H9 (cell line): ENCODE data around the gene KRT36. TPM values are rescaled to one million over a fixed set of nuclear protein-coding genes. Genes with fewer than 3 reads are reported as not detected.

Source experiments
- DNase-seq: peaks from one replicate; pipeline ENCODE4 v3.0.0-alpha.2; 2017
- H2AFZ ChIP-seq: one replicate; pipeline ENCODE4 v1.6.1; 2013; ENCODE audit warnings: mild to moderate bottlenecking, low read length, control low read depth, moderate library complexity
- H2AK5ac ChIP-seq: 2 replicates; pipeline ENCODE4 v1.6.1; 2013; ENCODE audit warnings: low read length, control low read depth, mixed read lengths; ENCODE audit not compliant: insufficient read length
- H2BK120ac ChIP-seq: one replicate; pipeline ENCODE4 v1.6.1; 2013; ENCODE audit warnings: low read depth, mild to moderate bottlenecking, low read length, control low read depth, inconsistent platforms; ENCODE audit not compliant: poor library complexity, severe bottlenecking
- H2BK12ac ChIP-seq: 2 replicates; pipeline ENCODE4 v1.6.1; 2013; ENCODE audit warnings: low read length, control low read depth, mixed read lengths, low read depth; ENCODE audit not compliant: insufficient read length
- H2BK15ac ChIP-seq: 2 replicates; pipeline ENCODE4 v1.6.1; 2013; ENCODE audit warnings: low read depth, low read length, control low read depth
- H2BK20ac ChIP-seq: one replicate; pipeline ENCODE4 v1.6.1; 2013; ENCODE audit warnings: low read depth, mild to moderate bottlenecking, low read length, control low read depth, inconsistent platforms; ENCODE audit not compliant: poor library complexity, severe bottlenecking
- H2BK5ac ChIP-seq: 2 replicates; pipeline ENCODE4 v1.6.1; 2013; ENCODE audit warnings: low read length, control low read depth, mixed read lengths; ENCODE audit not compliant: insufficient read length
- H3K14ac ChIP-seq: 2 replicates; pipeline ENCODE4 v1.6.1; 2013; ENCODE audit warnings: low read length, control low read depth; ENCODE audit not compliant: insufficient read depth
- H3K18ac ChIP-seq: 2 replicates; pipeline ENCODE4 v1.6.1; 2013; ENCODE audit warnings: low read depth, mild to moderate bottlenecking, mixed read lengths, low read length, control low read depth; ENCODE audit not compliant: insufficient read length
- H3K23ac ChIP-seq: 2 replicates; pipeline ENCODE4 v1.6.1; 2013; ENCODE audit warnings: low read length, control low read depth, mixed read lengths, low read depth; ENCODE audit not compliant: insufficient read length
- H3K23me2 ChIP-seq: 2 replicates; pipeline ENCODE4 v1.6.1; 2013; ENCODE audit warnings: low read depth, mild to moderate bottlenecking, mixed read lengths, low read length, control low read depth; ENCODE audit not compliant: insufficient read length, poor library complexity, severe bottlenecking
- H3K27ac ChIP-seq: 2 replicates; pipeline ENCODE4 v1.5.1; 2013; ENCODE audit warnings: low read length, control low read depth, mixed read lengths, low read depth; ENCODE audit not compliant: insufficient read length
- H3K27me3 ChIP-seq: 2 replicates; pipeline ENCODE4 v1.6.1; 2013; ENCODE audit warnings: low read length, control low read depth, inconsistent platforms; ENCODE audit not compliant: insufficient read depth
- H3K4ac ChIP-seq: 2 replicates; pipeline ENCODE4 v1.6.1; 2013; ENCODE audit warnings: low read depth, mild to moderate bottlenecking, control low read depth, inconsistent platforms, low read length, moderate library complexity
- H3K4me1 ChIP-seq: 2 replicates; pipeline ENCODE4 v1.6.1; 2013; ENCODE audit warnings: low read length, control low read depth, inconsistent platforms; ENCODE audit not compliant: insufficient read depth
- H3K4me2 ChIP-seq: 2 replicates; pipeline ENCODE4 v1.6.1; 2013; ENCODE audit warnings: low read length, control low read depth, mixed read lengths; ENCODE audit not compliant: insufficient read length, insufficient read depth
- H3K56ac ChIP-seq: 2 replicates; pipeline ENCODE4 v1.6.1; 2013; ENCODE audit warnings: low read depth, mild to moderate bottlenecking, mixed read lengths, low read length, control low read depth; ENCODE audit not compliant: insufficient read length
- H3K79me1 ChIP-seq: 2 replicates; pipeline ENCODE4 v1.6.1; 2013; ENCODE audit warnings: low read depth, mild to moderate bottlenecking, moderate library complexity, low read length, control low read depth, inconsistent platforms; ENCODE audit not compliant: insufficient read depth, poor library complexity, severe bottlenecking
- H3K79me2 ChIP-seq: 2 replicates; pipeline ENCODE4 v1.6.1; 2013; ENCODE audit warnings: low read length, control low read depth, inconsistent platforms; ENCODE audit not compliant: insufficient read depth
- H3K9ac ChIP-seq: 2 replicates; pipeline ENCODE4 v1.6.1; 2013; ENCODE audit warnings: low read length, control low read depth, mixed read lengths; ENCODE audit not compliant: insufficient read length; ENCODE audit errors: extremely low read depth
- H3K9me3 ChIP-seq: one replicate; pipeline ENCODE4 v1.6.1; 2013; ENCODE audit warnings: low read depth, low read length, inconsistent platforms; ENCODE audit not compliant: control insufficient read depth
- H3T11ph ChIP-seq: one replicate; pipeline ENCODE4 v1.6.1; 2013; ENCODE audit warnings: mild to moderate bottlenecking, low read length, control low read depth, inconsistent platforms
- H4K20me1 ChIP-seq: one replicate; pipeline ENCODE4 v1.6.1; 2013; ENCODE audit not compliant: control insufficient read depth, insufficient read length, insufficient read depth
- H4K5ac ChIP-seq: 2 replicates; pipeline ENCODE4 v1.6.1; 2013; ENCODE audit warnings: low read depth, mild to moderate bottlenecking, mixed read lengths, low read length, control low read depth; ENCODE audit not compliant: insufficient read length
- H4K8ac ChIP-seq: replicated peaks from 2 replicates; pipeline ENCODE4 v1.6.1; 2013; ENCODE audit warnings: low read length, control low read depth, mixed read lengths, low read depth; ENCODE audit not compliant: insufficient read length
- H4K91ac ChIP-seq: 2 replicates; pipeline ENCODE4 v1.6.1; 2013; ENCODE audit warnings: low read depth, mild to moderate bottlenecking, moderate library complexity, mixed read lengths, low read length, control low read depth; ENCODE audit not compliant: insufficient read length
- H3K27ac Mint-ChIP-seq, 3 experiments: 2 replicates in 2 of 3; 3 replicates in 1 of 3; pipeline ENCODE4 v1.8.0; 2020 to 2021; ENCODE audit warnings: mixed read lengths in 3 of 3, mild to moderate bottlenecking in 1 of 3, moderate library complexity in 1 of 3
- H3K27me3 Mint-ChIP-seq: 2 replicates; pipeline ENCODE4 v1.8.0; 2021; ENCODE audit warnings: low read depth, mild to moderate bottlenecking, moderate library complexity, mixed read lengths
- H3K36me3 Mint-ChIP-seq, 3 experiments: 2 replicates in 2 of 3; 3 replicates in 1 of 3; pipeline ENCODE4 v1.8.0; 2020 to 2021; ENCODE audit warnings: low read depth in 3 of 3, mixed read lengths in 3 of 3; ENCODE audit not compliant: insufficient read depth in 1 of 3
- H3K4me1 Mint-ChIP-seq, 2 experiments: 2 replicates each; pipeline ENCODE4 v1.8.0; 2020; ENCODE audit warnings: mixed read lengths in 2 of 2
- H3K4me3 Mint-ChIP-seq, 2 experiments: 2 replicates in 1 of 2; 3 replicates in 1 of 2; pipeline ENCODE4 v1.8.0; 2020 to 2021; ENCODE audit warnings: mild to moderate bottlenecking in 2 of 2, mixed read lengths in 2 of 2, moderate library complexity in 1 of 2
- H3K9me3 Mint-ChIP-seq, 2 experiments: 2 replicates in 1 of 2; 3 replicates in 1 of 2; pipeline ENCODE4 v1.8.0; 2020; ENCODE audit warnings: mild to moderate bottlenecking in 2 of 2, mixed read lengths in 2 of 2, moderate library complexity in 1 of 2
- WGBS: extraction: QIAGEN DNeasy Blood & Tissue Kit; methylation state at CpG from one replicate; pipeline ENCODE4 v1.1.7; 2013; ENCODE audit warnings: missing lambda C conversion rate, low lambda C conversion rate, mixed read lengths; ENCODE audit not compliant: insufficient read length; ENCODE audit errors: extremely low coverage; 5-methylcytosine and 5-hydroxymethylcytosine counted together
- total RNA-seq: library from RNA; stranded (reverse); gene quantifications from 2 replicates; pipeline ENCODE4 v1.2.1, GENCODE V29; 2021
- TF ChIP-seq, protein P1 (sequence below): fragments of 200-600 bp; sonication (generic); conservative IDR thresholded peaks from 3 replicates; pipeline ENCODE4 v1.8.0; 2021; ENCODE audit warnings: antibody characterized with exemption, mild to moderate bottlenecking

KRT36 gene
- total RNA-seq, 1 experiment from 2014 or later = not detected

DNA sequence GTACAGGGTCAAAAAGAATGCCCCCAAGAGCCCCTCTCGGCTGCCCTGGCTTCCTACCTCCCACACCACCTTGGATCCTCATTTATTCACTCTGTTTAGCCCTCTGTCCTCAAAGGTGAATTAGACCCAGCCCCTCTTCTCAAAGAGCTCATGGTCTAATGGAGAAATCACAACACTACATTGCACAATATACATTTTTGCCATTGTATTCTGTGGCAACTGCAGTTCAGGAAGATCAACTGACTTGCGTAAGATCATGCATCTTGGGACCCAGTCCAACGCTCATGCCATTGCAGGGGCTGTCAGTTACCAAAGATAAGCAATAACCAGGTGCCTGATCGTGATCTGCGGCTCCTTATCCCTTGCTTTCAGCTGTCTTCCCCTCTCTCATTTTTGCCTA lies 50.3 kb downstream of the KRT36 start:
- Histone ChIP-seq H3K4ac (no peak overlapping the region), H2BK12ac (no peak overlapping the region), H4K5ac (no peak overlapping the region), H3K18ac (no peak overlapping the region), H2AFZ (no peak overlapping the region), H3K79me2 (no peaks in the 10 kb centered on the region), H3K14ac (no peak overlapping the region), H4K8ac (no peak overlapping the region), H3K9ac (no peak overlapping the region), H3K4me2 (no peak overlapping the region), H4K91ac (no peak overlapping the region), H4K20me1 (no peaks in the 10 kb centered on the region), H3K23ac (no peak overlapping the region), H3K79me1 (no peaks in the 10 kb centered on the region), H3K56ac (no peak overlapping the region), H2BK15ac (no peak overlapping the region), H2BK120ac (no peak overlapping the region), H2AK5ac (no peak overlapping the region), H2BK5ac (no peak overlapping the region), H3K9me3 (no peaks in the 10 kb centered on the region), H3K4me1 (no peaks in the 10 kb centered on the region), H3K23me2 (no peaks in the 10 kb centered on the region), H3K27ac (no peak overlapping the region), H3T11ph (no peak overlapping the region), H2BK20ac (no peak overlapping the region), H3K27me3 (no peaks in the 10 kb centered on the region)
- WGBS = no CpG with 5 or more reads among the region's 5 CpGs
- Mint-ChIP-seq H3K9me3 (no peaks in the 10 kb centered on the region; a peak in 1 of 5 replicates), H3K4me3 (no peak overlapping the region), H3K4me1 (peaks cover 6% of the 10 kb centered on the region in 2 experiments), H3K27ac (peak overlapping the region in 1 of 3 experiments; percentile 51; a peak in 1 of 7 replicates), H3K27me3 (peaks cover 15% of the 10 kb centered on the region), H3K36me3 (no peaks in the 10 kb centered on the region; a peak in 1 of 7 replicates)
- DNase-seq = no peak
- TF ChIP-seq, protein P1, sequence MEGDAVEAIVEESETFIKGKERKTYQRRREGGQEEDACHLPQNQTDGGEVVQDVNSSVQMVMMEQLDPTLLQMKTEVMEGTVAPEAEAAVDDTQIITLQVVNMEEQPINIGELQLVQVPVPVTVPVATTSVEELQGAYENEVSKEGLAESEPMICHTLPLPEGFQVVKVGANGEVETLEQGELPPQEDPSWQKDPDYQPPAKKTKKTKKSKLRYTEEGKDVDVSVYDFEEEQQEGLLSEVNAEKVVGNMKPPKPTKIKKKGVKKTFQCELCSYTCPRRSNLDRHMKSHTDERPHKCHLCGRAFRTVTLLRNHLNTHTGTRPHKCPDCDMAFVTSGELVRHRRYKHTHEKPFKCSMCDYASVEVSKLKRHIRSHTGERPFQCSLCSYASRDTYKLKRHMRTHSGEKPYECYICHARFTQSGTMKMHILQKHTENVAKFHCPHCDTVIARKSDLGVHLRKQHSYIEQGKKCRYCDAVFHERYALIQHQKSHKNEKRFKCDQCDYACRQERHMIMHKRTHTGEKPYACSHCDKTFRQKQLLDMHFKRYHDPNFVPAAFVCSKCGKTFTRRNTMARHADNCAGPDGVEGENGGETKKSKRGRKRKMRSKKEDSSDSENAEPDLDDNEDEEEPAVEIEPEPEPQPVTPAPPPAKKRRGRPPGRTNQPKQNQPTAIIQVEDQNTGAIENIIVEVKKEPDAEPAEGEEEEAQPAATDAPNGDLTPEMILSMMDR = no peak
